HK-2 (cell line): ENCODE measurements around the gene GTF2IRD1.
"Not testable (repeated sequence)": the region's sequence is repeated elsewhere in the genome, so short reads cannot be mapped to it uniquely, and the experiment has no call there.

Experiments
- DNase-seq: peaks from one replicate; pipeline ENCODE4 v3.0.0-alpha.2; 2018; ENCODE audit not compliant: unreplicated experiment

The GTF2IRD1 gene

DNA sequence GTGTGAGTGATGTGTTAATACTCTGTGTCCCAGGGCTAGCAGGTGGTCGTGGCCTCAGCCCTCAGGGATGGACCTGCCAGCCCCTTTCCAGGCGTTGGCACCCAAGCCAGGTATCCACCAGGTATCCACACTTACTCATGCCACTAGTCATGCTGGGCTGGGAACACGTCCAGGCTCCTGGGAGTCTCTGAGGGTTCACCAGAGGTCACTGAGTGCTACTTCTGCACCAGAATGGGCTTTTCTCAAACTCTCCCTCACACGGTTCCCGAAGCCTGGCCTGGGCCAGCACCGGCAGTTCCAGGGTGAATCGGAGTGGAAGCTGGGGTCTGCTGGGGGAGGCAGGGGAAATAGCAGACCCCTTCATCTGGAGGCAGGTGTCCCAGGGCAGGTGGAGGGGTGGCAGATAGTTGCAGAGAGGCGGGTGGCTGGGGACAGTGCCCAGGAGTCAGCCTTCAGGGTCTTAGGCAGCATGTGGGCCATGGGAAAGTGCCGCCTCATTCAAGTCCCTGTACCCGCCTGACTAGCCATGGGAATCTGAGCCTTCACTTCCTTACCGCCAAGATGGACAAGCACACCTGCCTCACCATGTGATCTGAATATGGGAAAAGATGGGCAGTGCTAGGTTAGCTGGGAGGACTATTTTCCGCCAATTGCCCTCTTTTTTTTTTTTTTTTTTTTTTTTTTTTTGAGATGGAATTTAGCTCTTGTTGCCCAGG lies 108.3 kb downstream of the GTF2IRD1 start:
- DNase-seq: no peak

DNA sequence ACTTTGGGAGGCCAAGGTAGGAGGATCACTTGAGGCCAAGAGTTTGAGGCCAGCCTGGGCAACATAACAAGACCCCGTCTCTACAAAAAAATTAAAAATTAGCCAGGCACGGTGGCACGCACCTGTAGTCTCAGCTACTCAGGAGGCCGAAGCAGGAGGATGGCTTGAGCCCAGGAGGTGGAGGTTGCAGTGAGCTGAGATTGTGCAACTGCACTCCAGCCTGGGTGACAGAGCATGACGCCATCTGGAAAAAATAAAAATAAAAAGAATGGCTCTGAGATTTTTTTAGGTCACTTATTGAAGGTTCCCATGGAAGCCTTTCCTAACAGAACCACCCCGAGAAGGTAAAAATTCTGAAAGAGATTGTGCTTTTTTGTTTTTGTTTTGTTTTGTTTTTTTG lies 109.9 kb downstream of the GTF2IRD1 start:
- DNase-seq: not testable (repeated sequence)

DNA sequence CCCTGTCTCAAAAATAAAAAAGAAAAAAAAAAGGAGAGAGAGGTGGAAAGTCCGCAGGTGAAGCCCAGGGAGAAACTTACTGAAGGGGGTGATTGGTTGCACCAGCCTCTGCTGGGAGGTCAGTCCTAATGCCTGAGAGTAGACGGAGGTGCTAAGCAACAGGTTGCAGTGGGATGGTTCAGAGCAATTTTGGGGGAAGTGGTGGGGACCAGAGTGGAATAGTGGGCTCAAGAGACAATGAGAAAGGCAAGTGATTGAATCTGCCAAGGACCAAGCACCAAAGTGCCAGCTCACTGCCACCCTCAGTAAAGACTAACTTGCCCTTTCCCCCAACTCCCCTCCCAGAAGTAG lies 113.6 kb downstream of the GTF2IRD1 start:
- DNase-seq: no peak

GRCh38 chr7:74568658-74569057 lies 115.0 kb downstream of the GTF2IRD1 start:
- peak; percentile 35 for DNase-seq

GRCh38 chr7:74569501-74570075 lies 115.9 kb downstream of the GTF2IRD1 start:
- no peak for DNase-seq

DNA sequence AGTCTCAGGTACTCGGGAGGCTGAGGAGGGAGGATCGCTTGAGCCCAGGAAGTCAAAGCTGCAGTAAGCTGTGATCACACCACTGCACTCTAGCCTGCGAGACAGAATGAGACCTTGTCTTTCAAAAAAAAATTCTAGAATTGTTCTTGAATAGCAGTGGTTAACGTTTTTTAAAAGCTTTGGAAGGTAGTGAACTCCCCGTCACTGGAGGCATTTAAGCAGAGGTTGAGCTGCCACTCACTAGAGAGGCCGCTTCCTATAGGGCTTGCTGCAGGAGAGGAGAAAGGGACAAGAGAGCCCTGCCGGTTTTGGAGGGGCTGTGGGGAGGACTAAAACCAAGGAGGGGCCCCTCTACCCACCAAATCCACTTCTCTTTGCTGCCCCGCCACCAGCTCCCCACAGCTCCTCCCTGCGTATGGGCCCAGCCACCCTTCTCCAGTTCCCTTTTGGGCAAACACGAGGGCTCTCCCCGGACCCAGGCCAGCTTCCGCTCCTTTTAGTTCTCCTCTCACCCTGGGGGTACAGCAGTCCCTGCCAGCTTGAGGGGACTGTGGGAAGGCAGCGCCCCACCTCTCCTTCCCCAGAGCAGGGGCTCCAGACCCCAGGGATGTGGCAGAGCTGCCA lies 116.9 kb downstream of the GTF2IRD1 start:
- DNase-seq: no peak

DNA sequence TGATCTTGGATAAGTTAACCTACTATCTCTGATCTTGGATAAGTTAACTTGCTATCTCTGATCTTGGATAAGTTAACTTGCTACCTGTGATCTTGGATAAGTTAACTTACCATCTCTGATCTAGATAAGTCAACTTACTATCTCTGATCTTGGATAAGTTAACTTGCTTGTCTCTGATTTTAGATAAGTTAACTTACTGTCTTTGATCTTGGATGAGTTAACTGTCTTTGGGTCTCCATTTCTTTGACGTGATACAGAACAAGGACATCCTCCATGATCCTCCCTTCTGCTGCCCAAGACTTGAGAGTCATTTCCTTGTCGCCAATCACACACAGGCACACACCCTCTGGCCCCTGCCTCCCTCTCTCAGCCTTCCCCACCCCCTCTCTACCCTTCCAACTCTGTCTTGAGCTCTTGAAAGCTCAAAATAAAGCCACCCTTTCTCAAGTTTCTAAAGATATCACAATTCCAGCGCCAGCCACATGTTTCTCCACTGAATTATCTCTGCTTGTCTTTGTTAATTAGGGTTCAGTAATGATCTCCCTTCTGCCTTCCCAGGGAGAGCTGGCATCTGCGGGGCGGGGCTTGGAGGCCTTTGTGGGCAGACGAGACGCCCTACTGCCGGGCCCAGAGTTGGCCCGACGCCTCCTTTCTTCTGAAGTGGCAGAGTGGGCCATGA lies 118.7 kb downstream of the GTF2IRD1 start:
- DNase-seq: no peak

DNA sequence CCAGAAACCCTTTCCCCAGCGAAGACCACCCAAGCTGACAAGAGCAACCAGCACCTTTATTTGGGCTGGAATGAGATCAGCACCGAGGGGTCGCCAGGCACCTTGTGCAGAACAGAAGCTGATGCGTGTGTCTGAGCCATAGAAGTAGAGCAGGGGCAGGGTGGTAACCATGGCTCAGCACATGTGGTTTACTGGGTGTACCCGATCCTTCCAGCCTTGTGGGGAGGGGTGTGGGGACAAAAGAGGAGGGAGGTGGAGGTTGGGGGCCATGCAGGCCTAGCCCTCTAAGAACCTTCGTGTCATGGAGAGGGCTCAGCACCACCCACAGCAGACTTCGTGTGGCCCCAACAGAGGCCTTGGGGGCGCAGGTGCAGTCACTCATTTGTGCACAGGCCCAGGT lies 119.8 kb downstream of the GTF2IRD1 start:
- DNase-seq: no peak

GRCh38 chr7:74575083-74575784 lies 121.5 kb downstream of the GTF2IRD1 start:
- peak; percentile 76 for DNase-seq

DNA sequence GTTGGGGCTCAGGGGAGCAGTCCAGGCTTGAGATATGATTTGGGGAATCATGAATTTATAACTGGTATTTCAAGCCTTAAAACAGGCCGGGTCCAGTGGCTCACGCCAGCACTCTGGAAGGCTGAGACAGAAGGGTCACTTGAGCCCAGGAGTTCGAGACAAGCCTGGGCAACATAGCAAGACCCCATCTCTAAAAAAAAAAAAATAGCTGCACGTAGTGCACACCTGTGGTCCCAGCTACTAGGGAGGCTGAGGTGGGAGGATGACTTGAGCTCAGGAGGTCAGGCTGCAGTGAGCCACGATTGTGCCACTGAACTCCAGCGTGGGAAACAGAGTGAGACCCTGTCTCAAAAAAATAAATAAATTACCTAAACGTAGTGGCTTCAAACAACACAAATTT lies 122.1 kb downstream of the GTF2IRD1 start:
- DNase-seq: no peak

GRCh38 chr7:74579800-74580685 lies 126.3 kb downstream of the GTF2IRD1 start:
- DNase-seq: no peak

DNA sequence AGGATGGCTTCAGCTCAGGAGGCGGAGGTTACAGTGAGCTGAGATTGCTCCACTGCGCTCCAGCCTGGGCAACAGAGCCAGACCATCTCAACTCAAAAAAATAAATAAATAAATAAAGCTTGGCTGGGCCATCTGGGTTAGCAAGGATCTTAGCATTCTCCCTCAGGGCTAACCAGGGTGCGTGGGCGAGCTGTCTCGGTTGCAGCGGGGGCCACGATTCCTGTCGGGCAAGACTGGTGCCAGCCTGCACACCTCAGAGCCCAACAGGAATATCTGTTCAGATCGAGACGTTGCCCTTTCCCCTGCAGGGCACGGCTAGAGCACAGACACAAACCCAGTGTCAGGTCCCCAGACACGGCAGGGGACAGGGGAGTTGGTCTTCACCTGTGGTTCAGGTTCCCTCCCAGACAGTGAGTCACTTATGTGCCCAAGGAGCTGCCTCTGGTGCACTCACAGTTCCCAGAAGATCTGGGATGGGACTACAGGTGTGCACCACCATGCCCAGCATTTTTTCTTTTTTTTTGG lies 128.3 kb downstream of the GTF2IRD1 start:
- DNase-seq: no peak

DNA sequence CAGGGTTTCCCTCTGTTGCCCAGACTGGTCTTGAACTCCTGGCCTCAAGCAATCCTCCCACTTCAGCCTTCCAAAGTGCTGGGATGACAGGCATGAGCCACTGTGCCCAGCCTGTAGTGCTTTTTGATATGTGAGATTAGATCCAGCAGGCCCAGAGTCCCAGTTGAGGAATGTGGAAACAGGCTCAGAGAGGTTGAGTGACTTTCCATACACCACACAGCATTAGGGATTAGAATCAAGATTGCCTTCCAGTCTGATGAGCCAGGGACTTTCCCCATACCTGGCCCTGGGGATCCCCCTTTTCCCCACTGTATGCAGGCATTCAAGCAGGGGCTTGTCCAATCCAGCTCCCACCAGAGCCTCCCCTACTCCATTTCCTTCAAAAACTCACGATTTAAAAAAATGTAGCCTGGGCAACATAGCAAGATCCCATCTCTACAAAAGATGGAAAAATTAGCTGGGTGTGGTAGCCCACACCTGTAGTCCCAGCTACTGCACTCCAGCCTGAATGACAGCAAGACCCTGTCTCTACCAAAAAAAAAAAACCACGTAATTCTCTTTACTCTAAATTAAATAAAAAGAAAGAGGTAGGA lies 128.8 kb downstream of the GTF2IRD1 start:
- DNase-seq: no peak

DNA sequence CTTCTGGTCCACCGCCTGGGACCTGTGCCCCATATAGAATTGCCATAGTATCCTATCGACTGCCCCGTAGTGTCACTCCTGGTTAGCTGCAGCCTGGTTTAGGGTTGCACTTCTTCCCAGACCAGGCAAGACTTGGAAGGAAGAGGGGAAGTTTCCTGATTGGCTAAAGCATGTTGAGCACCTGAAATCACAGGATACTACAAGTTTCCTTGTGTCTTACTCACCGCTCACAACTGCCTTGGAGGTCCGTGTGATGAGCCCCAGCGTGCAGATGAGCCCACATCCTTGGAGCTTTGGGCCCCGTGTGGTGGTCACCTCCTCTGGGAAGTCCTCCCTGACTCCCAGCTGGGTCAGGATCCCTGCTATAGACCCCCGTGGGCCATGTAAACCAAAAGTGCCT lies 129.9 kb downstream of the GTF2IRD1 start:
- no peak for DNase-seq

- DNase-seq: no peak
Measured at GRCh38 chr7:74584160-74584954, 130.7 kb downstream of the GTF2IRD1 start.

- DNase-seq: no peak
Measured at GRCh38 chr7:74585844-74586243, 132.1 kb downstream of the GTF2IRD1 start.

- DNase-seq: peak; percentile 54
Measured at GRCh38 chr7:74586258-74587175, 132.8 kb downstream of the GTF2IRD1 start.

DNA sequence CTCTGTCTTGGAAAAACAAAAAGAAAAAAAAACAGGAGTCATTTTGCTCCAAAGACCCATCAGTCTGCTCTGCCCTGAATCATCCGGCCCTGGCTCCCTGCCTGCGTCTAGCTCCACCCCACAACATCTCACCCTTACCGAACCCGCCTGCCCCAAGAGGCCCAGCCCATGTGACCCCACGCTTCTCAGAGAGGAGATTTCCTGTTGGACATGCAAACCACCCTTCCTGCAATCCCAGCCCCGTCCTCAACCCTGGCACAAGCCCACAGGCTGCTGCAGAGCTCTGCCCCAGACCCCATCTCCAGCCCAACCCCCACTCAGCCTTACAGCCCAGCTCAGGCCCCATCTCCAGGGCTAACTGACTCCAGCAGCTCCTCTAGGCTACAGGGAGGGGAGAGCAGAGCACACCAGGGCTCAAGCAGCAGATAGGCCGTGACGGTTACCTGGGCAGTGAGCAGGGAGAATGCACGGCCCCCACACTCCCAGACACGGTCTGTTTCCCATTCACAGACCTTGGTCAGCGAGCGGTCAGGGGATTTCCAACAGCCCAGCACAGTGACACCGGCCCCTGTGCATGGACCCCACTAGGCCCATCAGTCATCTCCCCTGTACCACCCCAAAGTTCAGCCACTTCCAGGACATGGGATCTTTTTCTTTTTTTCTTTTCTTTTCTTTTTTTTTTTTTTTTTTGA lies 133.9 kb downstream of the GTF2IRD1 start:
- peak; percentile 98 for DNase-seq
